K562 (cell line): ENCODE data around the gene STUM. TPM values are rescaled to one million over a fixed set of nuclear protein-coding genes. Genes with fewer than 3 reads are reported as not detected.

Experiments
- BRD9 ChIP-seq: fragments of 450-650 bp; IDR thresholded peaks from 2 replicates; pipeline ENCODE4 v1.6.1; 2018; ENCODE audit warnings: low read depth; ENCODE audit not compliant: partially characterized antibody
- GATAD2A ChIP-seq: fragments of 450-650 bp; IDR thresholded peaks from 2 replicates; pipeline ENCODE4 v1.6.1; 2017
- MAFF ChIP-seq: IDR thresholded peaks from 2 replicates; pipeline ENCODE4 v1.6.1; 2012; ENCODE audit warnings: low read length, improper control_type of control experiment
- MTF1 ChIP-seq: fragments of 250-450 bp; sonication (Bioruptor Pico); IDR thresholded peaks from 2 replicates; pipeline ENCODE4 v1.9.0; 2021; ENCODE audit warnings: moderate library complexity, mild to moderate bottlenecking, inconsistent platforms, borderline replicate concordance
- NFE2L1 ChIP-seq: fragments of 450-650 bp; IDR thresholded peaks from 2 replicates; pipeline ENCODE4 v1.6.1; 2016; ENCODE audit warnings: missing genetic modification characterization, low read depth, mild to moderate bottlenecking, missing compliant biosample characterization, moderate library complexity, borderline replicate concordance
- RNF2 ChIP-seq: sonication (generic); IDR thresholded peaks from 2 replicates; pipeline ENCODE4 v1.6.1; 2016
- SMARCA4 ChIP-seq: fragments of 450-650 bp; IDR thresholded peaks from 2 replicates; pipeline ENCODE4 v1.6.1; 2016
- ZFP1 ChIP-seq: fragments of 450-650 bp; formaldehyde crosslinking; IDR thresholded peaks from 2 replicates; pipeline ENCODE4 v1.4.0; 2020; ENCODE audit warnings: mild to moderate bottlenecking, mixed read lengths
- polyA plus RNA-seq, 8 experiments: library from polyadenylated mRNA; depleted of rRNA in 4 of 8; stranded (reverse) in 5 of 8; unstranded in 3 of 8; fragments of >200 nt; fragmentation: Nextera tagmentation in 2 of 8; fragmentation: Illumina TruSeq in 1 of 8; extraction: Ambion mirVana in 2 of 8; extraction: Trizol in 1 of 8; gene quantifications; 2 replicates each; pipeline versions ENCODE4 v1.2.1 to v1.2.3, GENCODE V29; 2011 to 2014; ENCODE audit warnings: inconsistent platforms in 1 of 8, missing spikeins in 1 of 8
- total RNA-seq, 7 experiments: library from RNA; depleted of rRNA in 6 of 7; stranded (reverse); fragments of >200 nt in 6 of 7; fragmentation: Illumina TruSeq in 2 of 7; extraction: Trizol in 2 of 7; gene quantifications; 2 replicates each; pipeline versions ENCODE4 v1.2.1 to v1.2.3, GENCODE V29; 2011 to 2021; ENCODE audit warnings: low replicate concordance in 1 of 7
- TF ChIP-seq, protein P1 (sequence below): fragments of 450-650 bp; IDR thresholded peaks from 2 replicates; pipeline ENCODE4 v1.6.1; 2017; ENCODE audit warnings: mild to moderate bottlenecking, moderate library complexity
- TF ChIP-seq, protein P2 (sequence below), 3 experiments: IDR thresholded peaks in 2 of 3; conservative IDR thresholded peaks in 1 of 3; 2 replicates each; pipeline ENCODE4 v1.5.1; 2011 to 2012; ENCODE audit warnings: low read length in 3 of 3, mild to moderate bottlenecking in 3 of 3, control low read depth in 2 of 3, improper control_type of control experiment in 1 of 3, inconsistent platforms in 1 of 3, low read depth in 1 of 3, mixed read lengths in 1 of 3, moderate library complexity in 1 of 3; ENCODE audit not compliant: insufficient read depth in 2 of 3

STUM gene
- total and polyA plus RNA-seq, 9 of the 15 experiments (the other 6 are each of a cell fraction or from before 2014, with no cell fraction given), result not detected

DNA sequence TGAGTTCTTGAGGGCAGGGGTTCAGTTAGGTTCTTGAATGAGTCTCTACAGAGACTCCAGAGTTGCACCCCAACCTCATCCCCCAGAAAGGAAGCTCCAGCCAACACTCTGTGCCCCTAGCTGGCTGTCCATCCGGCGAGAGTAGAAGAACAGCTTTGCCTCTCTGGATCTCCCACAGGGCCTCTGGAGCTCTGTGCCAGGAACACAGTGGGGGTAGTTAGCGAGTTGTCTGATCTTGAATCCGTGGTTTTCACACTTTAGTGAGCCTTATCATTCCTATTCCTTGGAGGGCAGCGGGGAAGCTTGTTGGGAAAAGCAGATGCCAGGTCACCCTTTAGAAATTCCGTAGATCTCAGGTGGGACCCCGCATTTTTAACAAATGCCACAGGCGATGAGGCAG is 45.0 kb downstream of the STUM start (continued):
- TF ChIP-seq MAFF (no peak), RNF2 (no peak), ZFP1 (CRISPR knock-in tag) (no peak), BRD9 (no peak), NFE2L1 (tag) (no peak), SMARCA4 (no peak), MTF1 (CRISPR knock-in tag) (no peak), GATAD2A (no peak)
- TF ChIP-seq, protein P1, sequence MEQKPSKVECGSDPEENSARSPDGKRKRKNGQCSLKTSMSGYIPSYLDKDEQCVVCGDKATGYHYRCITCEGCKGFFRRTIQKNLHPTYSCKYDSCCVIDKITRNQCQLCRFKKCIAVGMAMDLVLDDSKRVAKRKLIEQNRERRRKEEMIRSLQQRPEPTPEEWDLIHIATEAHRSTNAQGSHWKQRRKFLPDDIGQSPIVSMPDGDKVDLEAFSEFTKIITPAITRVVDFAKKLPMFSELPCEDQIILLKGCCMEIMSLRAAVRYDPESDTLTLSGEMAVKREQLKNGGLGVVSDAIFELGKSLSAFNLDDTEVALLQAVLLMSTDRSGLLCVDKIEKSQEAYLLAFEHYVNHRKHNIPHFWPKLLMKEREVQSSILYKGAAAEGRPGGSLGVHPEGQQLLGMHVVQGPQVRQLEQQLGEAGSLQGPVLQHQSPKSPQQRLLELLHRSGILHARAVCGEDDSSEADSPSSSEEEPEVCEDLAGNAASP, result no peak
- TF ChIP-seq, protein P2, sequence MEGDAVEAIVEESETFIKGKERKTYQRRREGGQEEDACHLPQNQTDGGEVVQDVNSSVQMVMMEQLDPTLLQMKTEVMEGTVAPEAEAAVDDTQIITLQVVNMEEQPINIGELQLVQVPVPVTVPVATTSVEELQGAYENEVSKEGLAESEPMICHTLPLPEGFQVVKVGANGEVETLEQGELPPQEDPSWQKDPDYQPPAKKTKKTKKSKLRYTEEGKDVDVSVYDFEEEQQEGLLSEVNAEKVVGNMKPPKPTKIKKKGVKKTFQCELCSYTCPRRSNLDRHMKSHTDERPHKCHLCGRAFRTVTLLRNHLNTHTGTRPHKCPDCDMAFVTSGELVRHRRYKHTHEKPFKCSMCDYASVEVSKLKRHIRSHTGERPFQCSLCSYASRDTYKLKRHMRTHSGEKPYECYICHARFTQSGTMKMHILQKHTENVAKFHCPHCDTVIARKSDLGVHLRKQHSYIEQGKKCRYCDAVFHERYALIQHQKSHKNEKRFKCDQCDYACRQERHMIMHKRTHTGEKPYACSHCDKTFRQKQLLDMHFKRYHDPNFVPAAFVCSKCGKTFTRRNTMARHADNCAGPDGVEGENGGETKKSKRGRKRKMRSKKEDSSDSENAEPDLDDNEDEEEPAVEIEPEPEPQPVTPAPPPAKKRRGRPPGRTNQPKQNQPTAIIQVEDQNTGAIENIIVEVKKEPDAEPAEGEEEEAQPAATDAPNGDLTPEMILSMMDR (IDR thresholded peaks at IDR 0.05 in 2 of 3, conservative IDR thresholded peaks at IDR 0.05 in 1 of 3; ENCODE audit: insufficient read depth in 2 of 3, low read depth in 1 of 3, low read length in 3 of 3), result no peak
- TF ChIP-seq, all 486 proteins: peak for 0
